NCI-H1105 treated with DMSO at 0.1 percent for 48 hours (cell line): ENCODE data around the gene TLE3.

Experiments
- DNase-seq: peaks from one replicate; lab custom pipeline; 2025; lab: John Stamatoyannopoulos, UW

TLE3 gene

DNA sequence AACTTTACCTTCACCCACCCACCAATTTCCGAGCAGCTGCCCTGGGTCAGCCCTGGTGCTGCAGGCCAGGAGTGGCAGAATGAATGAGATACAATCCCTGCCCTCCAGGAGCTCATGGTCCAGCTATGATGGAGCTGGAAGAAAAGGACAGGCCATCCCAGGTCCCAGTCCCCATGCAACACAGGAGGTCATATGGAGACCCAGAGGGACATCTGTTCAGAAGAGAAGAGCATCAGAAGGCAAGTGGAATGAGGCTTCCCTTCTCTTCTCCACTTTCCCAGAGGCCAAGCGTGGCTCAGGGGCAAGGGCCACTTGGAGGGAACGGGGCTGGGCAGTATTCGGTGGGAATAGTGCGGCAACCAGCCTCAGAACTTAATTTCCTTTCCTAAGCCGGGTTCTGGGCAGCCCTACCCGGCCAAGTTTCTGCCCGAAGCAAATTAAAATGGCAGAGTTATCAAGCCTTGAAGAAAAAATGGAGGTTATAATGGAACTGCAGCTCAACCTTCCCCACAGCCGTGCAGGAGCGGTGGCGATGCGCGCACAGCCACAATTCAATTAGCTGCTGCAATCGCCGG is 35.9 kb downstream of the TLE3 start:
- DNase-seq = no peak

- no peak for DNase-seq
These were observed 36.8 kb downstream of the TLE3 start for GRCh38 chr15:70060993-70061305.

DNA sequence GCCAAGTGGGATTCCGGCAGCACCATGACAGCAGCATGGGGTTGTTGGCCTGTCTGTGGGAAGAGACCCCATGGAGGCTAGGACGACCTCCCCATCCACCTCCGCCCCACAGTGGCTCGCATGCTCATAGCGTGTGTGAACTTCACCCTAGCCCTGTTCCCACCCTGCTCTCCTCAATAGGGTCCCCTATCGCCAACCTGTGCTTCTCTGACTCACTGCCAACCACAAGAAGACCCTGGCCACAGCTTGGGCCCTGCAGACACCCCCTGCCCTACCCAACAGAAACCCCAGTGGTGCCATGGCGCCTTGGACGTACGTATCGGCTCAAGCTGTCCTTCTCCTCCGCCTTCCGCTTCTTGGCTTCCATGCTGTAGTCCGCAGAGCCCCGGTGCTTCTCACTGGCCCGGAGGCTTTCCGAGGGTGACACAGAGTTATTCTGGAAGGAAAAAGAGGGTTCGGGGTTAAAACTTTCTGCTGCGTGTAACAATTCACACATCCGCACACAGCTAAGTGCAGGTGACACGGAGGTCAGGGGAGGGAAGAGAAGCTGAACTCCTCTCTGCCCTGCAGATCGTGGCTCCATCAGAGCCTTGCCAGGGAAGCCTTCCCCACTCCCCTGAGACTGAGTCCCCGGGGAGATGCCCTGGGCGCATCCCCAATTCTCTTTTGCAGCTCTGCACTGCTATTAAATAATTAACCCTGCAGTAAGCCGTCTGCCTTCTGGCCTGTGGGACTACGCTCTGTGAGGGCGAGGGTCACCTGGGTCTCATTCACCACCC is 37.3 kb downstream of the TLE3 start:
- no peak for DNase-seq

DNA sequence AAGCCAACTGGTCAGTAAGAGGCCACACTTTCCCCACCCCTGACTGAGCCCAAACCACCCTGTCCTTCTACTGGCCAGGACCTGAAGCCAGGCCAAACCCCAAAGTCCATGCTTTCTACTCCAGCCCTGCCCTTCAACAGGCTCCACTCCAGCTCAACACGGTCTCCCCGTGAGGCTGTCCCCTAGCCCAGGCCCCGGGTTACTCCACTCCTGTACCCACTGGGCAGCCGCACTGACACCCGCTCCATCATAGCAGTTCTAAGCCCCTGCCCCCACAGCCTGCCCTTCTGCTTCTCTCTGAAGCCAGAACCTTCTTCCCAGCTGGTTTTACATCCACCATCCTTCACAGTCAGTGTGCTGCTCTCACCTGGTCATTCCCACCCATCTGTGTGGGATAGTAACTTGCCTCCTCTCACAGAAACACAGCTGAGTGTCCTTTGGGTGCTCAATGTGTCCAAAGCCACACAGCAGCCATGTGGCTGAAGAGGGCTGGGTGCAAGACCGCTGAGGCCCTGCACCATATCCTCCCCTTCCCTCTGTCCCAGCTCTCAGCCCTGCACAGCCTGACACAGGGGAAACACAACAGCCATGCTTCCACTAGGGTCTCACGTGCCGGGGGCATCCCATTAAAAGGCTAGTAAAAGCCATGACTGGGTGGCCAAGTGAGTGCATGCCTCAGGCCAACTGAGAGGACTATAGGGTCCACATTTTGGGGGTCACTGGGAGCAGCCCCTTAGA is 38.1 kb downstream of the TLE3 start:
- no peak for DNase-seq

GRCh38 chr15:70058642-70059360 is 38.9 kb downstream of the TLE3 start:
- no peak for DNase-seq

GRCh38 chr15:70057931-70058641 is 39.6 kb downstream of the TLE3 start:
- DNase-seq = no peak

DNA sequence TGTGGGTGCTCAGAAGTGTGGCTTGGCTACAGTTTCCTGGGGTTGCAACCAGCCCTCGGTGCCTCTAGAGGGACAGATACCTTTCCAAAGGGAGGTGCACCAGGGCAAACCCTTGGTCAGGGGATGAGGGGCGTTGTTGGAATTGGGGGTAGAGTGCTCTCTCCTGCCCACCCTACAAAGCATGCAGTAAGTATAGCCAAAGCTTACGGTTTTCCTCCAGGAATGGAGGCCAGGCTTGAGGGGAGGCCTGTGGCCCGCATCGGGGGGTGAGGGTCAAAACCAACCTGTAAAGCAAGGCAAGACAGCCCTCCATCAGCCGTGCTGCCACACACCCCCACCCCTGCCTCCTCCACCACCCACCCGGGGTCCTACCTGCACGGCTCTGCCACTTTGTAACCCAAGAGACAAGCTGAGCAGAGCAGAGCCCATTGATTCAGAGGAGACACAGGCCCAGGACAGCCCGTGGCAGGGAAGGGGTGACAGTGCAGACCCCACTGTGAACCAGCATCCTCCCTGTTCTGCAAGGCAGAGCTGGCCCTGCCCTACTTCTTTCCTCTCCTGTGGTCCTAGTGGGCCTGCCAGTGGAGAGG is 41.5 kb downstream of the TLE3 start:
- DNase-seq = no peak

GRCh38 chr15:70055601-70056051 is 42.1 kb downstream of the TLE3 start:
- DNase-seq = no peak

GRCh38 chr15:70054884-70055387 is 42.8 kb downstream of the TLE3 start:
- no peak for DNase-seq

DNA sequence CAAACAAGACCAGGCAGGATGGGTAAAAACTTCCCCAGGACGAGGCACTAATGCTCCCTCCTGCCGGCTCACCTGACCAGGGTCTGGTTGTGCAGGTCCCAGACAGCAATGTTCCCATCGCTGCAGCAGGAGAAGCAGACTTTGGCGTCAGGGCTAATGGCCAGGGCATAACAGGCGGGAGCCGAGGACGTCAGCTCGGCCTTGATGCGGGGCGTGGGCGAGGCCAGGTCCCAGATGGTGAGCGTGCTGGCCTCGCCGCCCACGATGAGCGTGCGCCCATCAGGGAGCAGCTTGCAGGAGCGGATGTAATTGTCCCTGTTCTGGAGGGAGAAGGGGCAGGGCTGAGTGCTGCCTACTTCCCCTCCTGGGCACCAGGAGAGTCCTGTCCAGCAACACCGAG is 43.4 kb downstream of the TLE3 start:
- no peak for DNase-seq

- DNase-seq = no peak
These were observed 43.9 kb downstream of the TLE3 start for GRCh38 chr15:70053716-70054229.

DNA sequence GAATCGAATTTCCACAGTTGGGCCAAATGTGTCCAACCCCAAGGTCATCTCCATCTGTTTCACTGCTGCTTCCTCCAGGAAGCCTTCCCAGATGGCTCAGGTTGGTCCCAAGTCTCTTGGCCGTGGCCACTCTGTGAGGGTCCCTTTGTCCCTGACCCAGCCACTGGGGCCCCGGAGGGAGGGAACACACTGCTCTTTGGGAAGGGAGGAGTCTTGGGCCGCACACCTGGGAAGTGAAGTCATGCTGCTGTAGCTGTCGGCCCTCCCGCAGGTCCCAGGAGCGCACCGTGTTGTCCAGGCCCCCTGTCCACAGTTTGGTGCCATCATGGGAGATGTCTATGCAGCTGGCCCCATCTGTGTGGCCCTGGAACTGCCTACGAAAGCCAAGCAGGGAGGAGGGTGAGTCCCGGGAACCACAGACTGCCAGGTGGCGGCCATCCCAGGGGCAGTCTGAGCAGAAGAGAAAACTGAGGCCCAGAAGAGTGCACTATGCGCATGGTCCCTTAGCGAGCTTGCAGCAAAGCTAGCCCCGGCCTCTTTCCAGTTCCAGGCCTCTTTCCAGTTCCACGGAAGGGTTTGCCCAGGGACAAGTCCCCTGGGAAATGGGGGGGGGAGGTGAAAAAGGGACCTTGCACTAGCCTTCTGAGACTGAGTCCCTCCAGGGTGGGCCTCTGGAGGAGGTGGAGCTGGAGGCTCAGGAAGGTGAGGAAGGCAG is 44.6 kb downstream of the TLE3 start:
- no peak for DNase-seq

GRCh38 chr15:70051948-70052633 is 45.6 kb downstream of the TLE3 start:
- DNase-seq = no peak

DNA sequence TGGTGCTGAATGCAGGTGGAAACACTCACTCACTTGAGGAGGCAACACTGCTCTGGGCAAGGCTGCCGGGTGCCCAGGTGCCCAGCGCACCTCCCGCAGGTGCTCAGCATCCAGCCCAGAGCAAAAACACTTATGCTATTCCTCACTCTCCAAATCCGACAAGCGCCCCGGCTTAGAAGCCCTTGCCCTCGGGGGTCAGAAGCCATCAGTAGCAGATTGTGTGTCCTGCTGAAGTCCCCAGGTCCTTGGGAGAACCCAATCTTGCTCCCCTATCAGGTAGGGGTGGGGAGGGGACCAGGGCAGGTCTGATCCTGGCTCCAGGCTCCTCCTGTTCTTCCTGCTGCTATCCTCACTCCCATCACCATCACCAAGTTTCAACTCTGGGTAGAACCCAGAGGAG is 46.7 kb downstream of the TLE3 start:
- no peak for DNase-seq

DNA sequence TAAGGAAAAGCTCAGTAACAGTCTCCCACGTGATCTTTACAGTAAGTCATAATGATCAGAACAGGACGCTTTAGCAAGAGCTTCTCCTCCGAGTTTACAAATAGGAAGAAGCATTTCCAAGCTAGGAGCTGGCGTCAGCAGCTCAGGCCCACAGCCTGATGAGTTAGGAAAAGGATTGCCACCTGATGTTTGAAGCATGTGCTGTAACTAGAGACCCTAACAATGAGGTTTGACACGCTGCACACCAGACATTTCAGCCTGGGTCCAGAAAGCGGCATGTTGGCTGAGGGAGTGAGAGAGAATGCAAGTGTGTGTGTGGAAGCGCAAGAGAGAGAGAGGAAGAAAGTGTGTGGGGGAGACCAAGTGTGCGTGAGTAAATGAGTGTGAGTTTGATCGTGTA is 47.3 kb downstream of the TLE3 start:
- no peak for DNase-seq

DNA sequence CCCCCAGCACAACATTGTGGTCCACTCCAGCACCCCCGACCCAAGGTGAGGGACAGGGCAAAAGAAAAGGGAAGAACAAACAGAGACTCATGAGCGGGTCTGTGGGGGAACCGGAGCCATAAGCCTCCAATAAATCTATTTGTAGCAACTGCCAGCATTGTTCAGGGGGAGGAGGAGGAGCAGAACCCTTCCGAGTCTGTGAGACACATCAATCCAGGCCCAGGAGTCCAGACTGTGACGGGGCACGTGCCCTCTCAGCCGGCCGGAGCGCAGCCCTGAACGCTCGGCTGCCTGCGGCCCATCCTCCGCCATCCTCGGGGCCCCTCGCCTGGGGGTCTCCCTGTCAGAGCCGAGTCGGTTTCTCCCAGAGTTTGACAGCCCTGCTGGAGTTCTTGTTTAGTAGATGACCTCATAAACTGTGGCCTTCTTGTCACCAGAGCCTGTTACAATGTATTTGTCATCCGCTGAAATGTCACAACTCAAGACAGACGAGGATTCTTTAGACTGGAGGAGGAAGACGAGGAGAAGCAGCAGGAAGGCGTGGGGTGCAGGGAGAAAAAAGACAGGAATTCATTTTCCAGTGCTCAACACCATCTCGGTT is 47.9 kb downstream of the TLE3 start:
- no peak for DNase-seq

DNA sequence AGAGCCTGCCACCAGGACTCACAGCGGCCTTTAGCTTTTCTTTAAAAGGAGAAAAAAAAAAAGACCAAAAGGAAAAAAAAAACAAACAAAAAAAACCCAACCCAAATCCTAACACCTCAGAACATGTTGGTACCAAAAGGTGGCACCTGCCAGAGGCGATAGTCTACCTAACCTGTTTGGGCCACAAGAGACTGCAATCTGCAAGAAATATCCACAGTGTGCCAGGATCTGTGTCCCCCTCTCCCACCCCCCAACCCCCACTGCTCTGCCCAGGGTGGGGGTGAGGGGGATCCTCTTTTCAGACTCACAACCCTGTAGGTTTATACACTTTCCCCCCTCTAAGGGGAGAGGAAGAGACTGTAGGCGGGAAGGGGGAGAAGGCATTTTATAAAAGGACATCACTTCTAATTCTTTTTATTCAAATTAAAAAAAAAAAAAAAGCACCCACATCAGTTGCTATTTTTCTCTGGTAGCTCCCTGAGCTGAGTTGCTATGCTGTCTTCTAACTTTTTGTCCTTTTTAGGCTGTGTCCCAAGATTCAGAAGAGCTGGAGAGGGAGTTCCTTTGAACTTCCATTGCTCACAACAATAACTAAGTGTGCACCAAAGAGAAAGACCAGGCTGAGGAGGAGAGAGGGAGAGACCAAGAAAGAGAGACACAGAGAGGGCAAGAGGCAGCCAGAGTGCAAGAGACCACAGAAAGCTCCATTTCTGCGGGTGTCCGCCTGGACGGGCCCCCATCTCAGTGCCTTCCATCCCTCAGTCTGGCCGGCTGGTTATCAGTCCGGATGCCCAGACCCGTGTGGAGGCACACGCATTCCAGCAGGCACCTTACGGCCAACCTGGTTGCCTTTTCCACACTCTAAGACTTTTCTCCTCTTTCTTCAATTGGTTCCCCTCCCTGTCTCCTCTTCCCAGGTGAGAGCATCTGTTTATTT is 48.9 kb downstream of the TLE3 start:
- no peak for DNase-seq

GRCh38 chr15:70048198-70048565 is 49.5 kb downstream of the TLE3 start:
- no peak for DNase-seq
